Tibial artery (tissue), 4 donors: Measurements from ENCODE around the gene SSC5D.

Experiments
- DNase-seq, 2 donors: peaks; one replicate each; pipeline ENCODE4 v3.0.0-alpha.2; 2019
- H3K27ac ChIP-seq, 2 donors: fragments of 200-600 bp; sonication (generic) in 1 of 2; 1 replicate in 1 of 2; 2 replicates in 1 of 2; pipeline ENCODE4 v1.5.1; 2018 to 2019; ENCODE audit warnings: mild to moderate bottlenecking in 1 of 2
- H3K27me3 ChIP-seq, 2 donors: fragments of 200-600 bp; sonication (generic) in 1 of 2; one replicate each; pipeline versions ENCODE4 v1.5.1 to v1.6.0; 2016 to 2019
- H3K36me3 ChIP-seq, 3 donors: fragments of 200-600 bp; sonication (generic) in 2 of 3; one replicate each; pipeline ENCODE4 v1.5.1; 2016 to 2019; ENCODE audit warnings: mild to moderate bottlenecking in 2 of 3
- H3K4me1 ChIP-seq, 4 donors: fragments of 200-600 bp; sonication (generic) in 2 of 4; 1 replicate in 3 of 4; 2 replicates in 1 of 4; pipeline ENCODE4 v1.5.1; 2016 to 2019
- H3K4me3 ChIP-seq, 2 donors: fragments of 200-600 bp; sonication (generic) in 1 of 2; 1 replicate in 1 of 2; 2 replicates in 1 of 2; pipeline ENCODE4 v1.5.1; 2018 to 2019; ENCODE audit warnings: mild to moderate bottlenecking in 2 of 2
- H3K9me3 ChIP-seq, 3 donors: fragments of 200-600 bp; sonication (generic) in 1 of 3; one replicate each; pipeline ENCODE4 v1.5.1; 2016 to 2019
- CTCF ChIP-seq, 2 experiments: fragments of 200-600 bp in 1 of 2; fragments of 450-650 bp in 1 of 2; IDR thresholded peaks; one replicate each; pipeline ENCODE4 v1.5.1; 2017 to 2019; ENCODE audit warnings: antibody characterized with exemption in 2 of 2, mild to moderate bottlenecking in 1 of 2, moderate library complexity in 1 of 2
- intact Hi-C: fragments of 100-400 bp; cut with DNase I; formaldehyde crosslinking; loops from one replicate; pipeline ENCODE4 v1.15.0; 2023; ENCODE audit warnings: low total_unique reads

Gene SSC5D

GRCh38 chr19:55478364-55478763 is 9.9 kb upstream of the SSC5D start:
- peaks cover 0 to 17% of the 10 kb centered on the region in 2 donors for H3K27me3 ChIP-seq
- intact Hi-C loops = no loop called here
- H3K4me3 ChIP-seq = no peak overlapping the region
- peaks cover 11 to 28% (median 23%) of the 10 kb centered on the region in 3 donors for H3K36me3 ChIP-seq
- H3K9me3 ChIP-seq = no peaks in the 10 kb centered on the region
- H3K4me1 ChIP-seq = peaks cover 0 to 25% (median 12%) of the 10 kb centered on the region in 4 donors
- H3K27ac ChIP-seq = no peak overlapping the region
- no peak for DNase-seq
- TF ChIP-seq CTCF (IDR thresholded peaks at IDR 0.05) = no peak

- peaks cover 0 to 20% of the 10 kb centered on the region in 2 donors for H3K27me3 ChIP-seq
- no peak for TF ChIP-seq CTCF (IDR thresholded peaks at IDR 0.05)
- intact Hi-C loops = no loop called here
- H3K27ac ChIP-seq = no peak overlapping the region
- no peaks in the 10 kb centered on the region for H3K9me3 ChIP-seq
- no peak overlapping the region for H3K4me3 ChIP-seq
- peaks cover 0 to 26% (median 13%) of the 10 kb centered on the region in 4 donors for H3K4me1 ChIP-seq
- DNase-seq = no peak
- H3K36me3 ChIP-seq = peaks cover 11 to 35% (median 29%) of the 10 kb centered on the region in 3 donors
Measured at GRCh38 chr19:55479045-55479444, 9.2 kb upstream of the SSC5D start.

GRCh38 chr19:55479451-55480230 is 8.6 kb upstream of the SSC5D start:
- Histone ChIP-seq H3K4me3 (no peak overlapping the region), H3K27me3 (peaks cover 0 to 26% of the 10 kb centered on the region in 2 donors), H3K4me1 (peaks cover 0 to 32% (median 19%) of the 10 kb centered on the region in 4 donors), H3K27ac (no peak overlapping the region), H3K9me3 (no peaks in the 10 kb centered on the region), H3K36me3 (peaks cover 11 to 35% (median 30%) of the 10 kb centered on the region in 3 donors)
- no peak for DNase-seq
- no peak for TF ChIP-seq CTCF (IDR thresholded peaks at IDR 0.05)
- intact Hi-C loops = no loop called here

- H3K9me3 ChIP-seq = no peaks in the 10 kb centered on the region
- H3K36me3 ChIP-seq = peaks cover 11 to 35% (median 30%) of the 10 kb centered on the region in 3 donors
- intact Hi-C loops = no loop called here
- no peak for DNase-seq
- H3K27ac ChIP-seq = no peak overlapping the region
- peaks cover 0 to 37% (median 29%) of the 10 kb centered on the region in 4 donors for H3K4me1 ChIP-seq
- H3K27me3 ChIP-seq = peaks cover 0 to 42% of the 10 kb centered on the region in 2 donors
- no peak for TF ChIP-seq CTCF (IDR thresholded peaks at IDR 0.05)
- no peak overlapping the region for H3K4me3 ChIP-seq
Measured at GRCh38 chr19:55481148-55481793, 7.0 kb upstream of the SSC5D start.

- Histone ChIP-seq H3K9me3 (no peaks in the 10 kb centered on the region), H3K27ac (no peak overlapping the region), H3K36me3 (peaks cover 11 to 35% (median 30%) of the 10 kb centered on the region in 3 donors), H3K27me3 (peaks cover 0 to 47% of the 10 kb centered on the region in 2 donors), H3K4me1 (peaks cover 0 to 42% (median 34%) of the 10 kb centered on the region in 4 donors), H3K4me3 (no peak overlapping the region)
- intact Hi-C loops = no loop called here
- no peak for TF ChIP-seq CTCF (IDR thresholded peaks at IDR 0.05)
- no peak for DNase-seq
Measured at GRCh38 chr19:55481794-55482155, 6.5 kb upstream of the SSC5D start.
